SKM-1 (cell line): ENCODE results near the gene MT2A.
A peak's percentile ranks its signal among the peaks of the same experiment; 100 is the strongest.

Experiments used
- DNase-seq: peaks from one replicate; lab custom pipeline; 2025; ENCODE audit not compliant: unreplicated experiment; lab: John Stamatoyannopoulos, UW

MT2A gene

DNA sequence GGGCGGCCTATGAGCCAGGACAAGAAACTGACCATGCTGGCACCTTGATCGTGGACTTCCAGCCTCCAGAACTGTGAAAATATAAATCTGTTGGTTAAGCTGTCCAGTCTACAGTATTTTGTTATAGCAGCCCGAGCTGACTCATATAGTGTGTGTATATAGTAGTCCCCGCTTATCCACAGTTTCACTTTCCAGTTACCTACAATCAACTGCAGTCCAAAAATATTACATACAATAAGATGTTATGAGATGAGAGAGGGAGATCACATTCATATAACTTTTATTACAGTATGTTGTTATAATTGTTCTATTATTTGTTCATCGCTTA, 14.1 kb upstream of the MT2A start:
- DNase-seq = no peak

DNA sequence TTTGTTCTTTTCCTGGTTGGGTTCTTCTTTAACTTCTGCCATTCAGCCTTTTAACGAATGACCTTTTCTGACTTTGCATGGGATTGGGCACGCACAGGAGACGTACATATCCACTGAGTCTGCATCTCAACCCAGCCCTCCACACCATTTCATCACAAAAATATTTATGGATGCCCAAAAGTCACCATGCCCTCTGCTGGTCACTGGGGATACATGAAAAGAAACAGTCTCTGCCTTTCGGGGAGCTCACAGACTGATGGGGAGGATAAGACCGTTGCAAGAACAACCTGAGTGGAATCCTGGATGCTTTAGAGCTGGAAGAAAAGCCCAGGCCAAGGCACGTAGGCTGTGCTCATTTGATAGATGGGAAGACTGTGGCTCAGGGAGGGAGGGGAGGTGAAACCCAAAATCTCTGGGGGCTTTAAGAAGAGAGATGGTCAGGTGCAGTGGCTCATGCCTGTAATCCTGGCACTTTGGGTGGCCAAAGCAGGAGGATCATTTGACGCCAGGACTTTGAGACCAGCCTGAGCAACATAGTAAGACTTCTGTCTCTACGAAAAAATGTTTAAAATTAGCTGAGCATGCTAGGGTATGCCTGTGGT, 7.9 kb upstream of the MT2A start:
- DNase-seq = peak; percentile 72

DNA sequence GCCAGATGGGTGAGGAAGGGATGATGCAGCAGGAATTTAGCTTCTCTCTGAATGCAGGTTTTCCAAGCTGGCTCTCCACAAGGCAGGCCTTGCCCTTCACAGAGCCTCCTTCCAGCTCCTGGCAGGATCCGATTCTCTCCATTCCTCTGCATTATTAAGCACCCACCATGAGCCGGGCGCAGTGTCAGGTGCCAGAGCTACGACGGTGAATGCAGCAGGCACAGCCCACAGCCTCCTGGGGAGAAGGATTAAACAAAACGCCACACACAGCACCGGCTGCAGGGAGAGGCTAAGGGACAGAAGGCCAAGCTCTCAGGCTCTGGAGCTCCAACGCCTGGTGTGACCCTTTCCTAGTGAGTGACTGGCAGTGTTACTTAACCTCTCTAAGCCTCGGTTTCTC, 7.1 kb upstream of the MT2A start:
- DNase-seq = no peak

GRCh38 chr16:56603589-56603988, 4.8 kb upstream of the MT2A start:
- DNase-seq = no peak

- DNase-seq = no peak
Observed at GRCh38 chr16:56604966-56605365, 3.4 kb upstream of the MT2A start.

GRCh38 chr16:56605475-56605874, 2.9 kb upstream of the MT2A start:
- no peak for DNase-seq

GRCh38 chr16:56606071-56606475, 2.3 kb upstream of the MT2A start:
- no peak for DNase-seq

GRCh38 chr16:56606476-56607108, 1.8 kb upstream of the MT2A start:
- DNase-seq = no peak

GRCh38 chr16:56607109-56607618, 1.2 kb upstream of the MT2A start:
- no peak for DNase-seq

GRCh38 chr16:56607675-56608042, 725 bp upstream of the MT2A start:
- no peak for DNase-seq

DNA sequence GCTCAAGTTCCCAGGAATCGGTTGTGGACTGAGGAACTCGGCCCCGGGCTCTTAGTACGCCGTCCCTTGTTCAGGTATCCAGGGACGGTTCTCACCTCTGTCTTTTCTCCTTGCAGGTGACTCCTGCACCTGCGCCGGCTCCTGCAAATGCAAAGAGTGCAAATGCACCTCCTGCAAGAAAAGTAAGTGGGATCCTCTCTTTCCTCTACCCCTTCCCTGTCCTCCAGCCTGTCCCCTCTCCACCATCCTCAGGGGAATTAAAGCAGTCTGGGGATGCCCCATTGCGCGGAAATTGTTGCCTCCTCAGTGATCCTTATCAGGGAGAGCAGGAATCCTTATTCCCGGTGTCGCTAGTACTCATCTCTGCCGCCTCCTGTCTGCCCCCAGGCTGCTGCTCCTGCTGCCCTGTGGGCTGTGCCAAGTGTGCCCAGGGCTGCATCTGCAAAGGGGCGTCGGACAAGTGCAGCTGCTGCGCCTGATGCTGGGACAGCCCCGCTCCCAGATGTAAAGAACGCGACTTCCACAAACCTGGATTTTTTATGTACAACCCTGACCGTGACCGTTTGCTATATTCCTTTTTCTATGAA, 585 bp downstream of the MT2A start:
- no peak for DNase-seq

- peak; percentile 85 for DNase-seq
Observed at GRCh38 chr16:56609463-56609921, 1.1 kb downstream of the MT2A start.

DNA sequence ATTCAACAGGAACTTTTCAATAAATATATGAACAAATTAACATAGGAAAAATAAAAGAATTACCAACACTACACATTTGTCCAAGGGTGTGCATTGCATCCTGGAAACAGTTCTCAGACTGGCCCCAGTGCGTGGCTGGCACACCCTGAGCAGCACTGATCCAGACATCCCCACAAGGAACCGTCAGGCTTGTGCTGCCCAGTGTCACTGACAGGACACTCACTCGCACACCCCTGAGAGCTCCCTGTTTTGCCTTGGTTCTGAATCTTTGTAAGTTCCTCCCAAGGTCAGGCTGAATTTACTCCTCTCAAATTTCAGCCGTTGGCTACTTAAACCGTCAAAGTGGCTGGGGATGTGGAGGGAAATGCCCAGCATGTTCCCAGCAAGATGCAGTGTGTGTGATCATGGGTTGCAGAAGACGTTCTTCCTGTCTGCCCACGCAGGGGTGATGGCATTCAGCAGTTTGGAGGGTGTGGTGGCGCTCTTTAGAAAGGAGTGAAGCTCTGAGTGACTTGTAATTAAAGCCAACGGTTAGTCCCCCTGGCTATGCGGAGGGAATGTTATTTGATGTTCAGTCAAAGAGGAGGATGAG, 1.7 kb downstream of the MT2A start:
- DNase-seq = no peak

- no peak for DNase-seq
Observed at GRCh38 chr16:56610609-56611111, 2.3 kb downstream of the MT2A start.

DNA sequence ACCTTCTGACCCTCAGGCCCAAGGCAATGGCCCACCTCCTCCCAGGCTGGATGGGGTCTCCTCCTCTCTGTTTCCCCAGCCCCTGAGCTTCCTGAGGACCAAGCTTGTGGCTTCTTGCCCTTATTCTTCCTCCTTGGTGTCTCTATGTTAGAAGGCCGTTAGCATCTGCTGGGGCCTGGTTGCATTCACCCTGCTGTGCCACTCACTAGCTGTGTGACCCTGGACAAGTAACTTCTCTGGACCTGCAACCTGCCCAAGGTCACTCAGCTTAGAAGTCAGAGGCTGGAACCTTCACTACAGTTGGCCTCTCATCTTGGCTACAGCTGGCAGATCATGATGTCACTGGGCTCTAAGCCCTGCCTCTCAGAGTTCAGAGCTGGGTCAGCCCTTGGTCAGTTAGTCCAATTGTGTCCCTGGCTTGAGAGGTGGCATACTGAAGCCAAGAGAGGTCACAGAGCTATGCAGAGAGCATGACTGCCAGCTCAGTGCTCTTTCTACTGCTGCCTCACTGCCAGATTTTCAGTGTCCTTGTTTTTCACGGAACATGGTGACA, 3.0 kb downstream of the MT2A start:
- no peak for DNase-seq

GRCh38 chr16:56613706-56614105, 5.3 kb downstream of the MT2A start:
- DNase-seq = no peak

DNA sequence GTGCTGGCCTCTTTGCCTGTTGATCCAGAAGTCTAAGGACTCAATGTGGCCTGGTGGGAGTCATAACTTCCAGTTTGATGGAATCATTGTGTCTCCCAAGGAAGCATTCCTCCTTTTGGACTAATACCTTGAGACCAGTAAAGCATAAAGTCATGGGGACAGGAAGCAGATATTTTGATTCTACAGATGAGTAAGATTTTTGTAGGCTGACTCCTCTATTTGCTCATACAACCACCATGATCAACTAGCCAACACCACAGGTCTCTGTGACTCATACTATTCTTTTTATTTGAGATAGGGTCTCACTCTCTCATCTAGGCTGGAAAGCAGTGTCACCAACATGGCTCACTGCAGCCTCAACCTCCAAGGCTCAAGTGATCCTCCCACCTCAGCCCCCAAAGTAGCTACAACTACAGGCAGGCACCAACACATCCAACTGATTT, 6.2 kb downstream of the MT2A start:
- no peak for DNase-seq

GRCh38 chr16:56615353-56615752, 7.0 kb downstream of the MT2A start:
- DNase-seq = no peak

DNA sequence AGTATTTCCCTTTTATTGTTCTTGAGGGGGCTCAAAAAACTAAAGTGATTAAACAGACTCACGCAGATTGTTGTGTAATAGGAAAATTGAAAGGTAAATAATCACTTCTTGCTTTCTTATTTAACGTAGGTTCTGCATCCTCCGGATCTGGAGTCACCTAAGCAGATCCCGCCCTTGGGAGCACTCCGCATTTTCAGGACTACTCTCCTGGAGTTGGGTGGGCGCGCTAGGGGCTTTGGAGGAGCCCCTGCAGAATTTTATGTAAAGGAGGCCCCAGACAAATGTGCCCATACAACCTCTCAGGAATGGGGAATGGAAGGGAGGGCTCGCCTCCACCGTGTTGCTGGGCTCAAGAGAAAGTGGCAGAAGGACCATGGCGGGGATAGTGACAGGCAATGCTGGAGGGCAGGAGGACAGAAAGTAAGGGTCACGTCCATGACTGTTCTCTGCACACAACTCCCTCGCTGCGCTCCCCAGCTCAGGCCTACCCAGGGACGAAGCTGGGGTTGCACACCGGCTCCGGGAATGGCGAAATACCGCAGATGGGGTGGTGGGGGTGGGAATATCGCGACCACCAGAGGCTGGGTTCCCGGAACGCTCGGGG, 8.3 kb downstream of the MT2A start:
- no peak for DNase-seq

DNA sequence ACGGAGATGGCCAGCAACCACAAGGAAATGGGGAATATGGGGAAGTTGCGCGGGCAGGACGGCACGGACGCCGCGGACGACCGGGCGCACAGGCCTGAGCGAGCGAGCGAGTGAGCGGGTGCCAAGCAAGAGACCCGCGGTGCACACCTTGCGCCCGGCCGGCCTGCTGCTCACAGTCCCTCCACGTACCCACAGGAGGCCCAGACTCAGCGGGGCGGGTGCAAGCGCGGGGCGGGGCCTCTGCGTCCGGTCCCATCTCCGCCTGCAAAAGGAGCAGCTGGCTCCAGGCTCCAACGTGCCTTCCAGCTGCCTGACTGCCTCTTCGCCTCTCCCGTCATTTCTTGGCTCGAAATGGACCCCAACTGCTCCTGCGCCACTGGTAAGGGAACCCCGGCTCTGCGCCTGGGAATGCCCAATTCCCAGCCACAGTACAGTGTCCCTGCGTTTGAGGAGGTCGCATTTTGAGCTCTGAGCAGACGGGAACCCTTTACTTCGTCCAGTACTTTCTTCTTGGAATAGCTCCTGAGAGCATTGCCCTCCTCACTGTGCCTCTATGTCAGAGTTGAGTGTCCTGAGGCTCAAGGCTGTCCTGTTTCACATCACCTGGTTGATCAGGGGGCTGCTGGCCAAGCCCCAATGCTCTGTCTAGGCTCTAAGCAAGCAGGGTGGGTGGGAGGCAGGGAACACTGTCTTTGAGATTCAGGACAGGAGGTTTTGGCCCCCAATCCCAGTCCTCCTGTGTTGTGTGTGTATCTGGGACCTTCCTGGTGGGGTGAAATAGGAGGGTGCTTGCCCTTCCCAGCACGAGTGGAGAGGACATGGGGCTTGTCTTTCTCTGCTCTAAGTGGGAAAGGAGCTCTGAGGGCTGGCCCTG, 9.1 kb downstream of the MT2A start:
- no peak for DNase-seq
